ENCODE results near the gene GRM5. TPM values are rescaled to one million over a fixed set of nuclear protein-coding genes. Genes with fewer than 3 reads are reported as not detected.

GRM5 gene
- total RNA-seq, 1 donor from 2014 or later = not detected

DNA sequence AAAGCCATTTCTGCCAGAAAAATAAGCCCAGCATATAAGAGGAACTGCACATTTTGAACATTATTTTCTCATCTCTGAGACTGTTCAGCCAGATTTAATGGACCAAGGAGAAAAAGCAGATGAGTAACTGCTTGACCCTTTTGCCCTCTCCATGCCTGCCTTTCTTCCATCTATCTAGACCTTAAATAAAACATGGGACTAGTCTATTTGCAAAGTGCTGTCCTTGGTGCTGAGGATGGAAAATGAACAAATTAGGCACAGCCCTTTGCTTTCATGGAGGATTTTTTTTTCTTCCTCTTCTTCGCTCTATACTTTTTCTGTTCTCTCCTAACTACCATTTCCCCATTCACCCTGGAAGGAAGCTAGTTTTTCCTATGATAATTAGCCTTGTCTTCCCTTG, 361.3 kb downstream of the GRM5 start:
- Histone ChIP-seq H3K4me3 (no peak overlapping the region), H3K27ac (replicated peaks) (no peak overlapping the region)
- no peak for DNase-seq

GRCh38 chr11:88701816-88702215, 364.0 kb downstream of the GRM5 start:
- H3K4me1 ChIP-seq = no peaks in the 10 kb centered on the region
- intact Hi-C loops (cut with micrococcal nuclease) = no loop called here

More for the DNA sequence above, 361.3 kb downstream of the GRM5 start:
- Histone ChIP-seq H3K36me3 (no peaks in the 10 kb centered on the region), H3K4me1 (no peaks in the 10 kb centered on the region), H3K27me3 (ENCODE audit: low read depth) (no peaks in the 10 kb centered on the region), H3K9me3 (replicated peaks) (no peaks in the 10 kb centered on the region)
- TF ChIP-seq, protein P1, sequence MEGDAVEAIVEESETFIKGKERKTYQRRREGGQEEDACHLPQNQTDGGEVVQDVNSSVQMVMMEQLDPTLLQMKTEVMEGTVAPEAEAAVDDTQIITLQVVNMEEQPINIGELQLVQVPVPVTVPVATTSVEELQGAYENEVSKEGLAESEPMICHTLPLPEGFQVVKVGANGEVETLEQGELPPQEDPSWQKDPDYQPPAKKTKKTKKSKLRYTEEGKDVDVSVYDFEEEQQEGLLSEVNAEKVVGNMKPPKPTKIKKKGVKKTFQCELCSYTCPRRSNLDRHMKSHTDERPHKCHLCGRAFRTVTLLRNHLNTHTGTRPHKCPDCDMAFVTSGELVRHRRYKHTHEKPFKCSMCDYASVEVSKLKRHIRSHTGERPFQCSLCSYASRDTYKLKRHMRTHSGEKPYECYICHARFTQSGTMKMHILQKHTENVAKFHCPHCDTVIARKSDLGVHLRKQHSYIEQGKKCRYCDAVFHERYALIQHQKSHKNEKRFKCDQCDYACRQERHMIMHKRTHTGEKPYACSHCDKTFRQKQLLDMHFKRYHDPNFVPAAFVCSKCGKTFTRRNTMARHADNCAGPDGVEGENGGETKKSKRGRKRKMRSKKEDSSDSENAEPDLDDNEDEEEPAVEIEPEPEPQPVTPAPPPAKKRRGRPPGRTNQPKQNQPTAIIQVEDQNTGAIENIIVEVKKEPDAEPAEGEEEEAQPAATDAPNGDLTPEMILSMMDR (IDR thresholded peaks at IDR 0.05; ENCODE audit: borderline replicate concordance) = no peak
- intact Hi-C loops (cut with micrococcal nuclease) = no loop called here

GRCh38 chr11:88697139-88697538, 368.6 kb downstream of the GRM5 start:
- H3K4me3 ChIP-seq = no peak overlapping the region
- no peak for DNase-seq
- no peaks in the 10 kb centered on the region for H3K9me3 ChIP-seq (replicated peaks)
- TF ChIP-seq, protein P1 (IDR thresholded peaks at IDR 0.05; ENCODE audit: borderline replicate concordance) = no peak
- no peaks in the 10 kb centered on the region for H3K36me3 ChIP-seq
- H3K27ac ChIP-seq (replicated peaks) = no peak overlapping the region
- H3K4me1 ChIP-seq = no peaks in the 10 kb centered on the region
- intact Hi-C loops (cut with micrococcal nuclease) = no loop called here
- H3K27me3 ChIP-seq (ENCODE audit: low read depth) = peaks cover 8% of the 10 kb centered on the region

More at GRCh38 chr11:88701816-88702215, 364.0 kb downstream of the GRM5 start:
- H3K27ac ChIP-seq (replicated peaks) = no peak overlapping the region
- H3K36me3 ChIP-seq = no peaks in the 10 kb centered on the region
- TF ChIP-seq, protein P1 (IDR thresholded peaks at IDR 0.05; ENCODE audit: borderline replicate concordance) = no peak
- no peaks in the 10 kb centered on the region for H3K27me3 ChIP-seq (ENCODE audit: low read depth)
- no peaks in the 10 kb centered on the region for H3K9me3 ChIP-seq (replicated peaks)
- no peak for DNase-seq
- no peak overlapping the region for H3K4me3 ChIP-seq

DNA sequence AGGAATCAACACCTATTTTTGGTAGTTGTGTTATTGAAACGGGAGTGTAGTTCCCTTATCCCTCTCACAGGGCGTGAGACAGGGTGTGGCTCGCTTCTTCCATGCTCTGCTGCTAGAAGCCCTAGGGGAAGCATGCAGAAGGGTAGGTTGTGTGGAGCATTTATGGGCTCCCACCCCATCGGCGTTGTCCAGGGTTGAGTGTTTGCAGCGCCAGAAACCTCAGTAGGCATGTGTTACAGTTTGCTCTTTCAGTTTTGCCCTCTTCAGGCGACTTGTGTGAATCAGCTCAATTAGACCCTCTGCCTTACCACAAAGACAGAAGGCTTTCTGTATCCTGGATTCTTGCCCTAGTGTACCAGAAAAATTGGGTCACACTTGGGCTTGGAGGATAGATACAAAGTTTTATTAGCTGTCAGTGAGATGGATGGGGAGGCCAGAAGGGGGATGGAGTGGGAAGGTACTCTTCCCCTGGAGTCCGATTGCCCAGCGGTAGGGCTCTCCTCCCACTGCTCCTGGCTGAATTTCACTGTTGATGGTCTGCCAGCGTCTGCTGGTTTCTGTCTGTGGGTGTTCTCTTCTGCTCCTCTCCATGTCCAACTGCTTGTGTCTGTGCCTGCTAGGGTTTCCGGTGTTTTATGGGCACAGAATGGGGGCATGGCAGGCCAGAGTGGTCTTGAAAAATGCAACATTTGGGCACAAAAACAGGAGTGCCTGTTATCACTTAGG, 369.9 kb downstream of the GRM5 start:
- Histone ChIP-seq H3K9me3 (replicated peaks) (no peaks in the 10 kb centered on the region), H3K36me3 (no peaks in the 10 kb centered on the region), H3K4me1 (no peaks in the 10 kb centered on the region), H3K27me3 (ENCODE audit: low read depth) (peaks cover 8% of the 10 kb centered on the region), H3K27ac (replicated peaks) (no peak overlapping the region), H3K4me3 (no peak overlapping the region)
- TF ChIP-seq, protein P1 (IDR thresholded peaks at IDR 0.05; ENCODE audit: borderline replicate concordance) = no peak
- intact Hi-C loops (cut with micrococcal nuclease) = loop anchor here (2.0 kb wide), 1 partner anchor 69 kb away; no protein-coding TSS in a partner anchor
- DNase-seq = no peak

DNA sequence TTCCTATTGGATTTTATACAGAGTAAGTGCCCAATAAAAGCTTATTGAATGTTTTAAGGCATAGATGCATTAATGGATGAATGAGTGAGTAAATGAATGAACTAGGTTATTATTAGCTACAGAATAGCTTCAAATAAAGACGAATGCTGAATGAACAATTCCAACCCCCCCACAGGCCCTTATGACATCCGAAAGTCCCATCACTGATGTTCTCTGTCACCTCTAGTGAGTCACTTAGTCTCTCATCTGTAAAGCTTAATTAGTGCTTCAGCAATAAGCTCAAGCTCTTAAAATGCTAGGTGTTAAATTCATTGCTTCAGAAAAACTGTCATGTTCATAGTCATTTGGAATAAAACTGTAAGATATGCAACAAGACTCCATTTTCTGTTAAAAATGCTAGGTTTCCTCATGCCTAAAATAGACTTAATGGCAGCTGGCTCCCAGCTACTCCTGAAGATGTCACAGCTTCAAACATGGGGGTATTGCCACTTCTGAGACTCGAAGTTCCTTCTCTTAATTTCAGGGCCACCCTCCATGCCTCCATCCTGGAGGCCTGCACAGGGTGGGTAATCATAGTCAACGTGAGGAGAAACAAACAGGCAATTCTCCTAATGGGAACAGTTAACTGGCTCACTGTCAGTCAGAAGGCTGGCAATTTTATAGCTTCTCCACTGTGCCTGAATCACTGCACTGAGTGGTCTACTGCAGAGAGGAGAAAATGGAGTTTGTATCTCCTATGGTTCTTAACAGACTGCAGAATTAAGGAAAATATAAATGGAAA, 373.3 kb downstream of the GRM5 start:
- Histone ChIP-seq H3K4me3 (no peak overlapping the region), H3K36me3 (no peaks in the 10 kb centered on the region), H3K27ac (replicated peaks) (no peak overlapping the region), H3K4me1 (no peaks in the 10 kb centered on the region), H3K9me3 (replicated peaks) (no peaks in the 10 kb centered on the region), H3K27me3 (ENCODE audit: low read depth) (peaks cover 8% of the 10 kb centered on the region)
- TF ChIP-seq, protein P1 (IDR thresholded peaks at IDR 0.05; ENCODE audit: borderline replicate concordance) = no peak
- DNase-seq = no peak
- intact Hi-C loops (cut with micrococcal nuclease) = no loop called here
